IMR-90 (cell line): ENCODE measurements around the gene TSPAN4. TPM values are rescaled to one million over a fixed set of nuclear protein-coding genes. Genes with fewer than 3 reads are reported as not detected.

Experiments
- ATAC-seq: fragments of 200-7000 bp; cut with Tn5 transposase; 2 replicates; pipeline ENCODE4 v1.9.1; 2020; ENCODE audit warnings: low read depth, mild to moderate bottlenecking, moderate library complexity
- BruUV-seq: library from RNA; stranded (reverse); fragments of 400-500 nt; replicated peaks from 2 replicates; lab custom pipeline; 2021; lab: Mats Ljungman, UMichigan
- CTCF ChIA-PET: fragments of 300-600 bp; formaldehyde crosslinking; extraction: SDS; loops from one replicate; lab custom pipeline; 2021; ENCODE audit warnings: antibody characterized with exemption; lab: Yijun Ruan, JAX
- POLR2A ChIA-PET: fragments of 300-600 bp; sonication (Branson Sonifier 250); formaldehyde crosslinking; loops from one replicate; lab custom pipeline; 2022; ENCODE audit warnings: antibody characterized with exemption; ENCODE audit not compliant: unreplicated experiment; lab: Charles Lee
- DNase-seq: peaks from one replicate; pipeline ENCODE4 v3.0.0; 2013
- H2AFZ ChIP-seq: replicated peaks from 2 replicates; pipeline ENCODE3; 2013; ENCODE audit warnings: low read length, mild to moderate bottlenecking; ENCODE audit not compliant: poor library complexity
- H2AK5ac ChIP-seq: 2 replicates; pipeline ENCODE4 v1.6.1; 2013; ENCODE audit warnings: low read depth, low read length, inconsistent platforms
- H2AK9ac ChIP-seq: replicated peaks from 2 replicates; pipeline ENCODE3; 2013; ENCODE audit warnings: mild to moderate bottlenecking, low read depth, low read length, moderate library complexity; ENCODE audit not compliant: poor library complexity
- H2BK120ac ChIP-seq: 2 replicates; pipeline ENCODE4 v1.6.1; 2013; ENCODE audit warnings: low read depth, low read length, inconsistent platforms
- H2BK15ac ChIP-seq: 3 replicates; pipeline ENCODE4 v1.6.1; 2013; ENCODE audit warnings: low read depth, low read length, inconsistent platforms
- H2BK20ac ChIP-seq: 2 replicates; pipeline ENCODE4 v1.6.1; 2013; ENCODE audit warnings: low read depth, mild to moderate bottlenecking, inconsistent platforms, low read length, moderate library complexity
- H2BK5ac ChIP-seq: 2 replicates; pipeline ENCODE4 v1.6.1; 2013; ENCODE audit warnings: mild to moderate bottlenecking, low read depth, low read length, inconsistent platforms; ENCODE audit not compliant: poor library complexity, severe bottlenecking
- H3K14ac ChIP-seq: replicated peaks from 2 replicates; pipeline ENCODE4 v1.6.1; 2013; ENCODE audit warnings: low read depth, low read length, inconsistent platforms
- H3K18ac ChIP-seq: 2 replicates; pipeline ENCODE4 v1.6.1; 2013; ENCODE audit warnings: low read depth, low read length, control low read depth
- H3K23ac ChIP-seq: 2 replicates; pipeline ENCODE4 v1.6.1; 2013; ENCODE audit warnings: low read depth, low read length, inconsistent platforms
- H3K27ac ChIP-seq: 2 replicates; pipeline ENCODE4 v1.5.1; 2013; ENCODE audit warnings: mild to moderate bottlenecking, control low read depth, low read length; ENCODE audit not compliant: insufficient read depth
- H3K27me3 ChIP-seq: 2 replicates; pipeline ENCODE4 v1.6.1; 2013; ENCODE audit warnings: low read length; ENCODE audit not compliant: control insufficient read depth, insufficient read depth
- H3K36me3 ChIP-seq: 2 replicates; pipeline ENCODE4 v1.6.1; 2013; ENCODE audit warnings: low read length, mixed read lengths; ENCODE audit not compliant: control insufficient read depth, insufficient read depth
- H3K4ac ChIP-seq: 2 replicates; pipeline ENCODE4 v1.6.1; 2013; ENCODE audit warnings: low read depth, low read length, inconsistent platforms
- H3K4me1 ChIP-seq: 2 replicates; pipeline ENCODE4 v1.6.1; 2013; ENCODE audit warnings: low read length, mixed read lengths; ENCODE audit not compliant: control insufficient read depth, insufficient read depth
- H3K4me2 ChIP-seq: 2 replicates; pipeline ENCODE4 v1.6.1; 2013; ENCODE audit warnings: low read depth, mild to moderate bottlenecking, control low read depth, low read length, moderate library complexity
- H3K4me3 ChIP-seq: 2 replicates; pipeline ENCODE4 v1.5.1; 2013; ENCODE audit warnings: low read depth, mild to moderate bottlenecking, control low read depth, low read length, moderate library complexity; ENCODE audit not compliant: insufficient read depth
- H3K56ac ChIP-seq: 2 replicates; pipeline ENCODE4 v1.6.1; 2013; ENCODE audit warnings: low read length, inconsistent platforms; ENCODE audit not compliant: insufficient read depth; ENCODE audit errors: extremely low read depth
- H3K79me1 ChIP-seq, 2 experiments: 2 replicates each; pipeline ENCODE4 v1.6.1; 2013; ENCODE audit warnings: low read length in 2 of 2, inconsistent platforms in 1 of 2, low read depth in 1 of 2
- H3K9ac ChIP-seq: 2 replicates; pipeline ENCODE4 v1.6.1; 2013; ENCODE audit warnings: low read depth, low read length, control low read depth
- H3K9me1 ChIP-seq: 2 replicates; pipeline ENCODE4 v1.6.1; 2013; ENCODE audit warnings: low read length, inconsistent platforms; ENCODE audit not compliant: insufficient read depth
- H3K9me3 ChIP-seq: 2 replicates; pipeline ENCODE4 v1.6.1; 2013; ENCODE audit warnings: low read length; ENCODE audit not compliant: control insufficient read depth, insufficient read depth
- H4K20me1 ChIP-seq: 2 replicates; pipeline ENCODE4 v1.6.1; 2013; ENCODE audit warnings: low read length, inconsistent platforms; ENCODE audit not compliant: insufficient read depth
- H4K5ac ChIP-seq: 2 replicates; pipeline ENCODE4 v1.6.1; 2013; ENCODE audit warnings: mild to moderate bottlenecking, low read depth, low read length, control low read depth
- H4K8ac ChIP-seq, 2 experiments: 2 replicates each; pipeline ENCODE4 v1.6.1; 2013; ENCODE audit warnings: low read depth in 2 of 2, low read length in 2 of 2, control low read depth in 1 of 2, inconsistent platforms in 1 of 2
- H4K91ac ChIP-seq: 2 replicates; pipeline ENCODE4 v1.6.1; 2013; ENCODE audit warnings: low read depth, low read length, inconsistent platforms; ENCODE audit not compliant: insufficient read depth
- BHLHE40 ChIP-seq: fragments of 150-350 bp; IDR thresholded peaks from 2 replicates; pipeline ENCODE4 v1.6.1; 2016; ENCODE audit warnings: mild to moderate bottlenecking, low read depth, low read length
- CEBPB ChIP-seq: IDR thresholded peaks from 2 replicates; pipeline ENCODE4 v1.6.1; 2012; ENCODE audit warnings: low read depth, low read length, improper control_type of control experiment
- CHD1 ChIP-seq: IDR thresholded peaks from 2 replicates; pipeline ENCODE4 v1.6.1; 2012; ENCODE audit warnings: low read depth, low read length, improper control_type of control experiment
- ELK1 ChIP-seq: fragments of 150-350 bp; IDR thresholded peaks from 2 replicates; pipeline ENCODE4 v1.6.1; 2016; ENCODE audit warnings: low read depth, mild to moderate bottlenecking, low read length, moderate library complexity, borderline replicate concordance
- FOS ChIP-seq: fragments of 150-350 bp; IDR thresholded peaks from 2 replicates; pipeline ENCODE4 v1.6.1; 2016; ENCODE audit warnings: low read depth, low read length
- MAFK ChIP-seq: IDR thresholded peaks from 2 replicates; pipeline ENCODE4 v1.6.1; 2012; ENCODE audit warnings: low read depth, low read length, improper control_type of control experiment
- MAZ ChIP-seq: IDR thresholded peaks from 2 replicates; pipeline ENCODE4 v1.6.1; 2012; ENCODE audit warnings: low read depth, mild to moderate bottlenecking, low read length, improper control_type of control experiment, moderate library complexity, borderline replicate concordance
- MXI1 ChIP-seq: IDR thresholded peaks from 2 replicates; pipeline ENCODE4 v1.6.1; 2012; ENCODE audit warnings: low read depth, mild to moderate bottlenecking, low read length, moderate library complexity, borderline replicate concordance
- NFE2L2 ChIP-seq: fragments of 150-350 bp; IDR thresholded peaks from 2 replicates; pipeline ENCODE4 v1.6.1; 2016; ENCODE audit warnings: low read depth, mild to moderate bottlenecking, low read length
- POLR2A ChIP-seq: IDR thresholded peaks from 2 replicates; pipeline ENCODE4 v1.6.1; 2012; ENCODE audit warnings: mild to moderate bottlenecking, low read depth, low read length
- RAD21 ChIP-seq: IDR thresholded peaks from 2 replicates; pipeline ENCODE4 v1.6.1; 2012; ENCODE audit warnings: low read length, improper control_type of control experiment
- RCOR1 ChIP-seq: IDR thresholded peaks from 2 replicates; pipeline ENCODE4 v1.6.1; 2012; ENCODE audit warnings: mild to moderate bottlenecking, low read length, improper control_type of control experiment; ENCODE audit not compliant: insufficient replicate concordance
- RFX5 ChIP-seq: IDR thresholded peaks from 2 replicates; pipeline ENCODE4 v1.8.0; 2012; ENCODE audit warnings: low read depth, mild to moderate bottlenecking, low read length, moderate library complexity
- SMC3 ChIP-seq: fragments of 150-350 bp; IDR thresholded peaks from 2 replicates; pipeline ENCODE4 v1.6.1; 2016; ENCODE audit warnings: low read depth, mild to moderate bottlenecking, antibody characterized with exemption, low read length, moderate library complexity
- WGBS, 2 experiments: methylation state at CpG; one replicate each; pipeline versions ENCODE4 v1.1.5 to v1.1.7; 2013; ENCODE audit warnings: missing lambda C conversion rate in 2 of 2; ENCODE audit not compliant: insufficient read length in 1 of 2; ENCODE audit errors: extremely low coverage in 2 of 2; 5-methylcytosine and 5-hydroxymethylcytosine counted together
- dilution Hi-C: fragments of 300-500 bp; cut with HindIII; formaldehyde crosslinking; loops from one replicate; pipeline ENCODE4 v1.14.3; 2018; ENCODE audit warnings: low sequenced_read_pairs; ENCODE audit not compliant: unreplicated experiment
- in situ Hi-C: fragments of 300-500 bp; cut with MboI; formaldehyde crosslinking; loops from 3 replicates; pipeline ENCODE4 v1.14.3; 2019; ENCODE audit warnings: low sequenced_read_pairs, inconsistent platforms, mixed read lengths
- intact Hi-C: fragments of 100-400 bp; cut with micrococcal nuclease; formaldehyde crosslinking; loops from 2 replicates; pipeline ENCODE4 v1.10.0; 2022
- polyA plus RNA-seq, 3 experiments: library from polyadenylated mRNA; depleted of rRNA; stranded (reverse); fragments of >200 nt; gene quantifications; 2 replicates each; pipeline ENCODE4 v1.2.3, GENCODE V29; 2012; ENCODE audit warnings: low replicate concordance in 1 of 3
- total RNA-seq: library from RNA; depleted of rRNA; stranded (reverse); fragments of >200 nt; gene quantifications from 2 replicates; pipeline ENCODE4 v1.2.3, GENCODE V29; 2012
- TF ChIP-seq, protein P1 (sequence below): fragments of 150-350 bp; IDR thresholded peaks from 2 replicates; pipeline ENCODE4 v1.6.1; 2017; ENCODE audit warnings: mild to moderate bottlenecking, antibody characterized with exemption, low read length, low read depth
- TF ChIP-seq, protein P2 (sequence below): conservative IDR thresholded peaks from 2 replicates; pipeline ENCODE4 v1.5.1; 2012; ENCODE audit warnings: mild to moderate bottlenecking, low read depth, low read length, improper control_type of control experiment

Gene TSPAN4
- total and polyA plus RNA-seq, 2 of the 4 experiments (the other 2 are of a cell fraction): 161 to 293 TPM

DNA sequence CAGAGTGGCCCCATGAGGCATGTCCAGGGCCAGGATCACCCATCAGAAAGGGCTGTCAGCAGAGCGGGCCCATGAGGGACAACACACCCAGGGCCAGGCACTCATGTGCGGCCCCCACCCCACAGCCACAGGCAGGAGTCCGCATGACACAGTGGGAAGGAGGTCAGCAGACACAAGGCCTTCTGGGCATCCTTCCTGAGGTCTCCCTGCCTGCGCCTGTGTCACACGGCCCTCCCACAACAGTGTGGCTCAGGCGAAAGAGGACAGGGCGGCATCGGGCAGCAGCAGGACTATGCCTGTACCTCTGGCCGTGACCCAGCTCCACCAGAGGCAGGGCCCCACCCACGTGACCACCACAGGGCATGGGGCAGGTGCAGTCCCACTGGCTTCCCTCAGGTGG, 40.9 kb downstream of the TSPAN4 start:
- no peak overlapping the region for H2BK120ac ChIP-seq
- ChIA-PET POLR2A (no interaction called here), CTCF (no interaction called here)
- no peak overlapping the region for H2BK20ac ChIP-seq
- WGBS, 2 experiments: 87% methylated on average over 7 of the region's 10 CpGs; no CpG with 5 or more reads in 1 of the 2 experiments
- no peaks in the 10 kb centered on the region for H3K79me1 ChIP-seq
- H2AFZ ChIP-seq: no peak overlapping the region
- peaks cover 32% of the 10 kb centered on the region for H3K36me3 ChIP-seq
- dilution Hi-C loops (no loop called here), in situ Hi-C loops (no loop called here), intact Hi-C loops (no loop called here)
- no peak overlapping the region for H3K4me2 ChIP-seq
- DNase-seq: no peak
- no peak overlapping the region for H3K23ac ChIP-seq
- no peak overlapping the region for H3K4ac ChIP-seq
- H2BK5ac ChIP-seq: no peak overlapping the region
- H3K27me3 ChIP-seq: no peaks in the 10 kb centered on the region
- H2AK5ac ChIP-seq: no peak overlapping the region
- no peak overlapping the region for H2BK15ac ChIP-seq
- TF ChIP-seq CHD1 (no peak), POLR2A (no peak), RAD21 (no peak), NFE2L2 (no peak), RFX5 (no peak), MAFK (no peak), BHLHE40 (no peak), ELK1 (no peak), CEBPB (no peak), RCOR1 (no peak), FOS (no peak), MAZ (no peak), SMC3 (no peak), MXI1 (no peak)
- TF ChIP-seq, protein P1, sequence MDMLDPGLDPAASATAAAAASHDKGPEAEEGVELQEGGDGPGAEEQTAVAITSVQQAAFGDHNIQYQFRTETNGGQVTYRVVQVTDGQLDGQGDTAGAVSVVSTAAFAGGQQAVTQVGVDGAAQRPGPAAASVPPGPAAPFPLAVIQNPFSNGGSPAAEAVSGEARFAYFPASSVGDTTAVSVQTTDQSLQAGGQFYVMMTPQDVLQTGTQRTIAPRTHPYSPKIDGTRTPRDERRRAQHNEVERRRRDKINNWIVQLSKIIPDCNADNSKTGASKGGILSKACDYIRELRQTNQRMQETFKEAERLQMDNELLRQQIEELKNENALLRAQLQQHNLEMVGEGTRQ: no peak
- TF ChIP-seq, protein P2, sequence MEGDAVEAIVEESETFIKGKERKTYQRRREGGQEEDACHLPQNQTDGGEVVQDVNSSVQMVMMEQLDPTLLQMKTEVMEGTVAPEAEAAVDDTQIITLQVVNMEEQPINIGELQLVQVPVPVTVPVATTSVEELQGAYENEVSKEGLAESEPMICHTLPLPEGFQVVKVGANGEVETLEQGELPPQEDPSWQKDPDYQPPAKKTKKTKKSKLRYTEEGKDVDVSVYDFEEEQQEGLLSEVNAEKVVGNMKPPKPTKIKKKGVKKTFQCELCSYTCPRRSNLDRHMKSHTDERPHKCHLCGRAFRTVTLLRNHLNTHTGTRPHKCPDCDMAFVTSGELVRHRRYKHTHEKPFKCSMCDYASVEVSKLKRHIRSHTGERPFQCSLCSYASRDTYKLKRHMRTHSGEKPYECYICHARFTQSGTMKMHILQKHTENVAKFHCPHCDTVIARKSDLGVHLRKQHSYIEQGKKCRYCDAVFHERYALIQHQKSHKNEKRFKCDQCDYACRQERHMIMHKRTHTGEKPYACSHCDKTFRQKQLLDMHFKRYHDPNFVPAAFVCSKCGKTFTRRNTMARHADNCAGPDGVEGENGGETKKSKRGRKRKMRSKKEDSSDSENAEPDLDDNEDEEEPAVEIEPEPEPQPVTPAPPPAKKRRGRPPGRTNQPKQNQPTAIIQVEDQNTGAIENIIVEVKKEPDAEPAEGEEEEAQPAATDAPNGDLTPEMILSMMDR: no peak
- H4K91ac ChIP-seq: no peak overlapping the region
- no peak overlapping the region for H3K9ac ChIP-seq
- no peaks in the 10 kb centered on the region for H3K9me3 ChIP-seq
- ATAC-seq: no peak
- peak overlapping the region; percentile 70 for H2AK9ac ChIP-seq
- H4K20me1 ChIP-seq: no peaks in the 10 kb centered on the region
- no TSS peak for BruUV-seq
- no peak overlapping the region for H4K8ac ChIP-seq
- no peak overlapping the region for H3K4me3 ChIP-seq
- no peaks in the 10 kb centered on the region for H3K9me1 ChIP-seq
- H3K14ac ChIP-seq: no peak overlapping the region
- H3K27ac ChIP-seq: no peak overlapping the region
- H4K5ac ChIP-seq: no peak overlapping the region
- no peak overlapping the region for H3K56ac ChIP-seq
- no peak overlapping the region for H3K18ac ChIP-seq
- H3K4me1 ChIP-seq: no peaks in the 10 kb centered on the region
